HUES64 (cell line): ENCODE results near the gene CDH13.

Experiments
- H3K27ac ChIP-seq: 2 replicates; pipeline ENCODE4 v1.7.0; 2013; ENCODE audit warnings: low read depth, low read length, inconsistent platforms
- H3K27me3 ChIP-seq: 2 replicates; pipeline ENCODE4 v1.6.1; 2013; ENCODE audit warnings: mild to moderate bottlenecking, low read length; ENCODE audit not compliant: insufficient read depth
- H3K36me3 ChIP-seq: 2 replicates; pipeline ENCODE4 v1.6.1; 2013; ENCODE audit warnings: mild to moderate bottlenecking, low read length; ENCODE audit not compliant: insufficient read depth
- H3K4me1 ChIP-seq: 2 replicates; pipeline ENCODE4 v1.6.1; 2013; ENCODE audit warnings: mild to moderate bottlenecking, low read length, moderate library complexity; ENCODE audit not compliant: insufficient read depth
- H3K4me3 ChIP-seq: 2 replicates; pipeline ENCODE4 v1.5.1; 2013; ENCODE audit warnings: mild to moderate bottlenecking, low read length, moderate library complexity
- H3K9ac ChIP-seq: 2 replicates; pipeline ENCODE4 v1.6.1; 2013; ENCODE audit warnings: mild to moderate bottlenecking, low read depth, low read length
- H3K9me3 ChIP-seq: 2 replicates; pipeline ENCODE4 v1.6.1; 2013; ENCODE audit warnings: low read depth, low read length; ENCODE audit not compliant: insufficient read depth
- WGBS: fragments of 150-250, 120-280 bp; methylation state at CpG from one replicate; pipeline ENCODE4 v1.1.7; 2013; ENCODE audit warnings: missing lambda C conversion rate; 5-methylcytosine and 5-hydroxymethylcytosine counted together

CDH13 gene

DNA sequence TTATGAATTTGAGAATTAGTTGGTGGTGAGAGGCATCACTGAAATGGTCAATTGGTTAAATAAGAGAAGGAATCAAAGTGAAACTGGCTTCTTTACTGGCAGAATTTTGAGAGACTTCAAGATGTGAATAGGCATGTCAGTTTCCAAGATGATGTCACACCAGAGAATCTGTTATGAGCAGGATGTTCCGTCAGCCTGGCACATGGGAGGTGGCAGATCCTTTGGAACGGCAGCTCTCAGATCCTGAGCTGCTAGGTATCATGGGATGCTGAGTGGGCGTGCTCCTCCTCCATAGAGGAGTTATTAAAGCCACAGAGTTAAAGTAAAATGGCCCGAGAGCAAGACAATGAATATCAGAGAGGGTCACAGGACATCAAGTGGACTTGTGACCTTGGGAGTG lies 736.8 kb downstream of the CDH13 start:
- no peak overlapping the region for H3K27ac ChIP-seq
- WGBS: 89% methylated on average over 4 of the region's 4 CpGs

DNA sequence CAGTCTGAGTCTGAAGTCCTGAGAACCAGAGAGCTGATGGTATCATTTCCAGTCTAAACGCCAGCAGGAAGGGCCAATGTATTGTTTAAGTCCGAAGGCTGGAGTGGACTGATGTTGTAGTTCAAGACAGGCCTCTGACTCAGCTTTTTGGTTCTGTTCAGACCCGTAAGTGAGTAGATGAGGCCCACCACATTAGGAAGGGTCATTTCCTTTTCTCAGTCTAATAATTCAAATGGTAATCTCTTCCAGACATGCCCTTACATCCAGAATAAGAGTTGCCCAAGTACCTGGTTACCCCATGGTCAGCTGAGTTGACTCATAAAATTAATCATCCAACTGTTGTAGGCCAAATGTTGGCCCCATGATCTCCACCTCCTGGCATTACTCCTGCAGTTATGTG lies 738.4 kb downstream of the CDH13 start:
- no peak overlapping the region for H3K4me3 ChIP-seq
- no peak overlapping the region for H3K9ac ChIP-seq
- H3K27ac ChIP-seq: no peak overlapping the region
- H3K4me1 ChIP-seq: no peaks in the 10 kb centered on the region
- H3K36me3 ChIP-seq: no peaks in the 10 kb centered on the region
- no peaks in the 10 kb centered on the region for H3K9me3 ChIP-seq
- H3K27me3 ChIP-seq: no peaks in the 10 kb centered on the region
- 91% methylated on average over 3 of the region's 3 CpGs for WGBS

More for the DNA sequence above, 736.8 kb downstream of the CDH13 start:
- Histone ChIP-seq H3K9me3 (no peaks in the 10 kb centered on the region), H3K27me3 (no peaks in the 10 kb centered on the region), H3K4me1 (no peaks in the 10 kb centered on the region), H3K36me3 (no peaks in the 10 kb centered on the region), H3K9ac (no peak overlapping the region), H3K4me3 (no peak overlapping the region)

- H3K36me3 ChIP-seq: no peaks in the 10 kb centered on the region
- H3K27me3 ChIP-seq: no peaks in the 10 kb centered on the region
- H3K9me3 ChIP-seq: no peaks in the 10 kb centered on the region
- WGBS: 97% methylated on average over 12 of the region's 12 CpGs
- H3K27ac ChIP-seq: no peak overlapping the region
- no peak overlapping the region for H3K4me3 ChIP-seq
- H3K4me1 ChIP-seq: no peaks in the 10 kb centered on the region
- no peak overlapping the region for H3K9ac ChIP-seq
Measured at GRCh38 chr16:83366228-83366627, 739.5 kb downstream of the CDH13 start.

GRCh38 chr16:83374979-83375378 lies 748.2 kb downstream of the CDH13 start:
- Histone ChIP-seq H3K4me3 (no peak overlapping the region), H3K27me3 (no peaks in the 10 kb centered on the region), H3K9ac (no peak overlapping the region), H3K27ac (no peak overlapping the region), H3K9me3 (no peaks in the 10 kb centered on the region), H3K4me1 (no peaks in the 10 kb centered on the region), H3K36me3 (no peaks in the 10 kb centered on the region)
- 100% methylated on average over 3 of the region's 3 CpGs for WGBS

DNA sequence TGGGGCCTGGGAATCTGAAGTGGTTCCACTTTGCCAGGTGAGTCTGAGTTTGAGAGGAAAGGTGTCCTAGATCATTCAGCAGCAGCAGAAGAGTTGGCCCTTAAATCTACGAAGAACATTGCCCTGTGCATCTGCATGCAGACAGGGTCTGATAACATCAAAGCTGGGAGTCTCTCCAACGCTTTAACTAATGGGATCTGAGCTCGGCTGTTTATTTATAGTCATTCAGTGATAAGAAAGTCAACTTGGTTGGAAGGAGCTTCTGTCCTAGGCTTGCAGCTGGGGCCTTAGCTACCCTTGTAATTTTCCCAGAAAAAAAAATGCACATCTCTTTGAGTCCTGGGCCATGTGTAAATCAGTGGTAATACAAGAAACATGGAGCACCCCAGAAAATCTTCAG lies 763.0 kb downstream of the CDH13 start:
- H3K9ac ChIP-seq: no peak overlapping the region
- WGBS: 72% methylated on average over 3 of the region's 3 CpGs
- no peaks in the 10 kb centered on the region for H3K9me3 ChIP-seq
- H3K27me3 ChIP-seq: no peaks in the 10 kb centered on the region
- H3K4me1 ChIP-seq: no peaks in the 10 kb centered on the region
- no peak overlapping the region for H3K27ac ChIP-seq
- no peaks in the 10 kb centered on the region for H3K36me3 ChIP-seq
- no peak overlapping the region for H3K4me3 ChIP-seq

DNA sequence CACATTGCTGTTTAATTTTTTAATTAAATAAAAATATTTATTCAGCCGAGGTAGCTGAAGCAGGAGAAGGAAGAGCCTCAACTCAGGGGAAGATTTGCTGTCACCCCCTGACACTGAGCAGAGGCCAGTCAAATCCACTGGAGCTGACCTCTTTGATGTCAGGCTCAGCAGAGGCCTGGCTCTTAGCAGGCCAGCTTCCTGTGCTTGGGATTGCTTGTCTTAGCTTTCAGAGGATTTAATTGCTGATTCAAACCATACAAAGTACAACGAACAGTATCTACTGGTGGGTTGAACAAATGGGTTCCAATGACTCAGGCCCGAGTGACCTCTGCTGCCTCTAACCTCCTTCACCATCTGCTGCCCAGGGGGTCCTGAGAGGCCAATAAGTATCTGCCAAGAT lies 764.0 kb downstream of the CDH13 start:
- 89% methylated on average over 3 of the region's 3 CpGs for WGBS

GRCh38 chr16:83392743-83393142 lies 766.0 kb downstream of the CDH13 start:
- H3K36me3 ChIP-seq: no peaks in the 10 kb centered on the region
- H3K4me3 ChIP-seq: no peak overlapping the region
- no peaks in the 10 kb centered on the region for H3K4me1 ChIP-seq
- WGBS: 83% methylated on average over 4 of the region's 4 CpGs
- no peaks in the 10 kb centered on the region for H3K9me3 ChIP-seq
- no peak overlapping the region for H3K27ac ChIP-seq
- no peak overlapping the region for H3K9ac ChIP-seq
- no peaks in the 10 kb centered on the region for H3K27me3 ChIP-seq

More for the DNA sequence above, 764.0 kb downstream of the CDH13 start:
- Histone ChIP-seq H3K4me1 (no peaks in the 10 kb centered on the region), H3K4me3 (no peak overlapping the region), H3K27ac (no peak overlapping the region), H3K36me3 (no peaks in the 10 kb centered on the region), H3K9ac (no peak overlapping the region), H3K27me3 (no peaks in the 10 kb centered on the region), H3K9me3 (no peaks in the 10 kb centered on the region)

DNA sequence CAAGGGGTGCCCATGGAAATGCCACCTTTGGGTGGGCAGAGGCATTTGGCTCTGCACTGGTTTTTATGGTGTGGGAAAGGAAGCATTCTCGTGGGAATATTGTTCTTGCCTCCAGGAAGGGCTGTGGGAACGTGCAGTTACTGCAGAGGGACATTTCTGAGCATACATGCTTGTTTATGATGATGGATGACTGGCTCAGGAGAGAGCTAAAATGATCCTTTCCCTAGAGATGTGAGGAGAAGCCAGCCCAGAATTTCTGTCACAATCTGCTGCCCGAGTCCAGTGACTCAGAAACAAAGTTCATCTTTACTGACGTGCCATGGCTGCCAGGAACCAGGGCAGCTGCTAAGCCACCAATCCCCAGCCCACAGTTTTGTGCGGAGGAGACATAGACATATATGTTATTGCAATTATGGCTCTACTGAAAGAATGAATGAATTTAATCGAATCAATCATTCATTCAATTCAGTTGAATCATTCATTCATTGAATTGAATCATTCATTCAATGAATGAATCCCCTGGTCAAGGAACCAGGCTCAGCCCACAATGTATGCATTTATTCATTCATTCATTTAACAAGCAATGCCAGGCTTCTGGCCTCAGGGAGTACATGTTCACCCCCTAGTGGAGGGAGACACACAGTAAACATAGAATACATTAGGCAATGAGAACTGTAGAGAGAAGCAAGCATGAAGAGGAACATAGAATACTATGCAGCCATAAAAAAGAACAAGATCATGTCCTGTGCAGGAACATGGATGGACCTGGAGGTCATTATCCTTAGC lies 766.6 kb downstream of the CDH13 start:
- no peak overlapping the region for H3K27ac ChIP-seq
- H3K4me3 ChIP-seq: no peak overlapping the region
- 82% methylated on average over 6 of the region's 6 CpGs for WGBS
- no peak overlapping the region for H3K9ac ChIP-seq
- H3K27me3 ChIP-seq: no peaks in the 10 kb centered on the region
- H3K4me1 ChIP-seq: no peaks in the 10 kb centered on the region
- no peaks in the 10 kb centered on the region for H3K9me3 ChIP-seq
- no peaks in the 10 kb centered on the region for H3K36me3 ChIP-seq

DNA sequence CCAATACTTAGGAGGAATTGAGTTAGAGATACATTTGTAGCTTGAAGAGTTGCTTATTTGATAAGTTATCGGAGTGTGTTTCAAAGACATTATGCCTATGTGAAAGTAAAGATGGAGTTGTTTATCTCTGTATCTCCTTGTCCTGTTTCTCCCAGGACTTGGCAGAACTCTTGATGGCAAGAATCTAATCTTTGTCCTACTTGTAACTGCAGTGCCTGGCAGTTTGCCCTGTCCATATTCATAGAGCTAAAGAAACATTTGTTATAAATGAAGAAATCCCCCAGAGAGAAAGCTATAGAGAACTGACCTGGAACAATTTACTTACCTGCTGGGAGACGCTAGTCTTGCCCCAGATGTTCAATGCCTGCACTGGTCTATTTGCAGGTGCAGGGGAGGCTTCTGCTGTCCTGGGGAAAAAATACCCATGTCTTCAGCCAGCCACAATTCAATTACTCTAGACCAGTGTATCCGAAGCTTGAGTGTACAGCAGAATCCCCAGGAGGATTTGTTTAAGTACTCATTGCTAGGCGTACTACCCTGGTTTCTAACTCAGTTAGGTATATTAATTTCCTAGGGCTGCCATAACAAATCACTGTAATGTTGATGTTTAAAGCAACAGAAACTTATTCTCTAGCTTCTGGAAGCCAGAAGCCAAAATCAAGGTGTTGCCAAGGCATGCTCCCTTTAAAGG lies 771.0 kb downstream of the CDH13 start:
- H3K9ac ChIP-seq: no peak overlapping the region
- no peak overlapping the region for H3K27ac ChIP-seq
- WGBS: 94% methylated on average over 4 of the region's 4 CpGs

DNA sequence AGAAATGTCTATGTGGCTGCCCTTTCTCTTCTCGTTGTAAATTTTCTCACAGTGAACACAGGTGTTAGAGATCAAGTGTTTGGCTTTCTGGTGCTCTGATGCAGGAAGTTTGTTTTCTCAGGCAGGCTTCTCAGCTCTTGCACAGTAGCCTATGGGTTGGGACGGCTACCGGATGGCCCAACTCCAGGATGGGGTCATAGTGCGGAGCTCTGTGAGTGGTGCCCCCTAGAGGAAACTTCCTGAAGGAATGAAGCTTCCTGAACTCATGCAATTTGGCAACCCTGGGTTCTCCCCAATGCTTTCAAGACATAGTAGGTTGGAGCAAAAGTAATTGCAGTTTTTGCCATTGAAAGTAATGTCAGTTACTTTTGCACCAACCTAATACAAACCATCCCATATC lies 773.5 kb downstream of the CDH13 start:
- no peaks in the 10 kb centered on the region for H3K36me3 ChIP-seq
- no peak overlapping the region for H3K27ac ChIP-seq
- no peaks in the 10 kb centered on the region for H3K27me3 ChIP-seq
- no peaks in the 10 kb centered on the region for H3K9me3 ChIP-seq
- WGBS: 87% methylated on average over 4 of the region's 4 CpGs
- H3K4me3 ChIP-seq: no peak overlapping the region
- H3K4me1 ChIP-seq: no peaks in the 10 kb centered on the region
- H3K9ac ChIP-seq: no peak overlapping the region

More for the DNA sequence above, 771.0 kb downstream of the CDH13 start:
- H3K4me3 ChIP-seq: no peak overlapping the region
- H3K9me3 ChIP-seq: no peaks in the 10 kb centered on the region
- no peaks in the 10 kb centered on the region for H3K27me3 ChIP-seq
- no peaks in the 10 kb centered on the region for H3K4me1 ChIP-seq
- no peaks in the 10 kb centered on the region for H3K36me3 ChIP-seq

DNA sequence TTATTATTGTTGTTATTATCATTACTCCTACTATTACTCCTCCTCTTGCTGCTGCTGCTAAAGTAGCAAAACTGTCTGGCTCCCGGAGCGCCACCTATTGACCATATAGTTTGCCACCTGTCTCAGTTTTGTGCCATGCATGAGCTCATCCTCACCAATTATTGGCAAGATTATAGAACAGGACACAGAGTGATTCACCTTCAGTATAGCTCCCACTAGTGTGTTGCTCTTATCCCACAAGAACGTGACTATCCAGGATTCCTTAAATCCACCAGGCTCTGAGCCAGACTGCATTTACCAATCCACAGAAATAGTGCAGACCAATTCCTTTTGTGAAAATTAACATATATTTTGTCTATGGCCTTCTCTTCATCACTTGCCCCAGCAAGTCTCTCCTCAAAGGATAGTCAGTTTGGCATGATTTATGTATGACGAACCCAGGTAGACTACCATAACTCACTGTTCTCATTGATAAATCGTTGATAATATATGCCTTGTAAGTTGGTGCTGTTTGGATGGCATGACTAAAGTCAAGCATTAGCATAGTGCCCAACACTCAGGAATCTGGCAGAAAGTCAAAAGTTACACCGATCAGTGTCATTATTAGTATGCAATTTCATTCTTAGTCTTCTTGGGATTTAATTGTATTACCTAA lies 775.5 kb downstream of the CDH13 start:
- H3K9ac ChIP-seq: no peak overlapping the region
- H3K4me3 ChIP-seq: no peak overlapping the region
- H3K36me3 ChIP-seq: no peaks in the 10 kb centered on the region
- WGBS: 94% methylated on average over 5 of the region's 6 CpGs
- H3K27me3 ChIP-seq: no peaks in the 10 kb centered on the region
- H3K4me1 ChIP-seq: no peaks in the 10 kb centered on the region
- no peaks in the 10 kb centered on the region for H3K9me3 ChIP-seq
- H3K27ac ChIP-seq: no peak overlapping the region
